T-helper 9 cell (primary cell): ENCODE results near the gene PIGL.
"Not testable (repeated sequence)": the region's sequence is repeated elsewhere in the genome, so short reads cannot be mapped to it uniquely, and the experiment has no call there.

Experiments used
- DNase-seq: peaks from one replicate; pipeline ENCODE4 v3.0.0-alpha.2; 2020

The PIGL gene

GRCh38 chr17:16277163-16277562 is 60.2 kb downstream of the PIGL start:
- no peak for DNase-seq

- no peak for DNase-seq
Observed at GRCh38 chr17:16281351-16281750, 64.3 kb downstream of the PIGL start.

- no peak for DNase-seq
Observed at GRCh38 chr17:16282522-16282921, 65.5 kb downstream of the PIGL start.

- no peak for DNase-seq
Observed at GRCh38 chr17:16283705-16284104, 66.7 kb downstream of the PIGL start.

GRCh38 chr17:16285646-16286008 is 68.6 kb downstream of the PIGL start:
- DNase-seq = no peak

GRCh38 chr17:16286009-16286946 is 69.3 kb downstream of the PIGL start:
- DNase-seq = peak; percentile 49

- DNase-seq = no peak
Observed at GRCh38 chr17:16286947-16287562, 70.0 kb downstream of the PIGL start.

- no peak for DNase-seq
Observed at GRCh38 chr17:16287563-16288027, 70.6 kb downstream of the PIGL start.

GRCh38 chr17:16288860-16289571 is 72.0 kb downstream of the PIGL start:
- DNase-seq = no peak

- no peak for DNase-seq
Observed at GRCh38 chr17:16293931-16294330, 76.9 kb downstream of the PIGL start.

- no peak for DNase-seq
Observed at GRCh38 chr17:16294560-16294959, 77.5 kb downstream of the PIGL start.

- not testable (repeated sequence) for DNase-seq
Observed at GRCh38 chr17:16296072-16296471, 79.1 kb downstream of the PIGL start.

GRCh38 chr17:16297367-16298139 is 80.5 kb downstream of the PIGL start:
- no peak for DNase-seq

GRCh38 chr17:16298140-16298662 is 81.2 kb downstream of the PIGL start:
- no peak for DNase-seq

GRCh38 chr17:16300554-16300953 is 83.5 kb downstream of the PIGL start:
- no peak for DNase-seq

GRCh38 chr17:16301963-16302855 is 85.2 kb downstream of the PIGL start:
- no peak for DNase-seq

- DNase-seq = no peak
Observed at GRCh38 chr17:16302856-16303255, 85.8 kb downstream of the PIGL start.

- DNase-seq = no peak
Observed at GRCh38 chr17:16304830-16305229, 87.8 kb downstream of the PIGL start.

GRCh38 chr17:16306211-16306610 is 89.2 kb downstream of the PIGL start:
- no peak for DNase-seq

- not testable (repeated sequence) for DNase-seq
Observed at GRCh38 chr17:16312061-16312460, 95.1 kb downstream of the PIGL start.
